Esophagus squamous epithelium (tissue), 4 donors: Measurements from ENCODE around the gene COPS9.

Experiments
- CTCF ChIP-seq, 6 experiments: fragments of 450-650 bp in 4 of 6; fragments of 200-600 bp in 2 of 6; sonication (generic) in 2 of 6; IDR thresholded peaks; one replicate each; pipeline ENCODE4 v1.5.1; 2016 to 2019; ENCODE audit warnings: antibody characterized with exemption in 6 of 6, mild to moderate bottlenecking in 4 of 6, moderate library complexity in 4 of 6
- POLR2A ChIP-seq, 4 donors: fragments of 450-650 bp; IDR thresholded peaks; one replicate each; pipeline ENCODE4 v1.6.1; 2017; ENCODE audit warnings: antibody characterized with exemption in 4 of 4, mild to moderate bottlenecking in 4 of 4, moderate library complexity in 3 of 4

- no peak for TF ChIP-seq CTCF (IDR thresholded peaks at IDR 0.05)
- TF ChIP-seq POLR2A (IDR thresholded peaks at IDR 0.05), result no peak
Measured at GRCh38 chr2:240154606-240155005, 18.5 kb upstream of the COPS9 start.
